ENCODE measurements around the gene RGS11.

- TF ChIP-seq CTCF (conservative IDR thresholded peaks at IDR 0.05; ENCODE audit: low read depth in 2 of 2) (no peak), ZNF462 (CRISPR knock-in tag; IDR thresholded peaks at IDR 0.05) (no peak), CREB1 (CRISPR knock-in tag; IDR thresholded peaks at IDR 0.05; ENCODE audit: low read depth) (no peak), ZNF114 (CRISPR knock-in tag; IDR thresholded peaks at IDR 0.05) (no peak), EZH2 (IDR thresholded peaks at IDR 0.05; ENCODE audit: low read depth, unreplicated experiment) (no peak), POLR2AphosphoS5 (IDR thresholded peaks at IDR 0.05; ENCODE audit: low read depth) (no peak)
Measured at GRCh38 chr16:259814-260253, 15.9 kb downstream of the RGS11 start.
